Measurements from ENCODE around the gene SCMH1. TPM values are rescaled to one million over a fixed set of nuclear protein-coding genes. Genes with fewer than 3 reads are reported as not detected.

The SCMH1 gene
- polyA plus RNA-seq, 3 donors: 35.6 to 37.8 (median 36.6) TPM

DNA sequence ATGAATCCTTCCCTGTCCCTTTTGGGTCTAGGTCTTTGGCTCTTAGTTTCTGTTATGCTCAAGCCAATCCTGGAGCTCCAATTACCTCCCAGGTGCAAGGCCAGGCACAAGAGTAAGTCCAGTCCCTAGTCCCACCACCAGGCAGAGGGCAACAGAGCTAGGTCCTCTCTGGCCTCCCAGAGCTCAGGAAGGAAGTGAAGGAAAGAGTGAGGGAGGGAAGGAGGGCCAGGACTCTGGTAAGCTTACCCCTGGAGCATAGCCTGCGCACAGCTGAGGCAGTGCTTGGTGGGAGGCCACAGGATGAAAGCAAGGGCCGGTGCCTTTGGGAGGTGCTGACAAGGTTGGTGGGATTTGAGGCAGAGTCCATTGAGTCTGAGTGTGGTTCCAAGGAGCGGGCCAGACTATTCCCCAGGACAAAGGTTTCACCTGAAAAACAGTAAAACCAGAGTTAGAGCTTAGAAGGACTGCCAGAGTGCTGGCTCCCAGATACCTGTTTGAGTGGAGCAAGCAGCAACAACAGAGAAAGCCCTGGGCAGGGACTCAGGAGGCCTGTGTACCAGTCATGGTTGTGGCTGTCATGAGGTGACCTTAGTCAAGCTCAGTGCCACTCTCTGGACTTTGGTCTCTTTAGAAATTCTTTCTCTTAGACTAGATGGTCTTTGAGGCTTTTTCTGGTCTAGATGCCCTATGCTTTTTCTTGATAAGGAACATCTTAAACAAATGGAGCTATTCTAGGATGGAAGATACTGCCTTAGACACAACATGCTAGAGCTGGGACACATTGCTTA lies 204.8 kb downstream of the SCMH1 start:
- DNase-seq (ENCODE audit: low read depth in 3 of 3, low spot score in 2 of 3): no peak

DNA sequence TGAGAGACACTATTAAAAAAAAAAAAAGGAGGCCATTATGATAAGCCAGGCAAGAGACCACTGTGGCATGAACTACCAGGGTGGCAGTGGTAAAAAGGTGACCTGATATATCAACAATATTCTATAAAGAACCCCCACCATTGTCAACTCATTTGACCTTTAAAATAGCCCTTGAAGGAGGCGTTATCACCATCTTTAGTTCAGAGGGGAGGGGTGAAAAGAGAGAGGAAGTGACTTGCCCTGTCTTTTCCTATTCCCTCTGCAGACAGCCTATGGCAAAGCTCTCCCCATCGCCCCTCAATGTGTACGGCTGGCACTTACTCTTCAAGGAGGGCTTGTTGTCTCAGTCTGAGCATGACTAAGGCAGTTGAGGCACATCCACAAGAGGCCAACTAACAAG lies 208.8 kb downstream of the SCMH1 start:
- DNase-seq (ENCODE audit: low read depth in 3 of 3, low spot score in 2 of 3): no peak

DNA sequence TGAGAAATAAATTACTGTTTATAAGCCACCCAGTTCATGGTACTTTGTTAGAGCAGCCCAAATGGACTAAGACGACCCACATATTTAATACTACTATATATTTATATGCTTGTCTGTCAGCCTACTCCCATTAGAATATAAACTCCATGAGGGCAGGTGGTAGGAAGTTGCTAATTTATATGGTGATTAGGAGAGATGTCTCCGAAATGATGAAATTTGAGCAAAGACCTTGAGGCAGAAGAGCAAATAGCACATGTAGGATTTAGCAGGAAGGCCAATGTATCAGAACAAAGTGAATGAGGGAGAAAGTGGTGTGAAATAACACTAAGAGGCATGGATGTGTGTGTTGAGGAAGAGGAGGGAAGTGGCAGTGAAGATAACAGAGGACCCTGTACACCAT lies 210.0 kb downstream of the SCMH1 start:
- no peak for DNase-seq (ENCODE audit: low read depth in 3 of 3, low spot score in 2 of 3)

GRCh38 chr1:41030872-41031616 lies 211.1 kb downstream of the SCMH1 start:
- no peak for DNase-seq (ENCODE audit: low read depth in 3 of 3, low spot score in 2 of 3)

DNA sequence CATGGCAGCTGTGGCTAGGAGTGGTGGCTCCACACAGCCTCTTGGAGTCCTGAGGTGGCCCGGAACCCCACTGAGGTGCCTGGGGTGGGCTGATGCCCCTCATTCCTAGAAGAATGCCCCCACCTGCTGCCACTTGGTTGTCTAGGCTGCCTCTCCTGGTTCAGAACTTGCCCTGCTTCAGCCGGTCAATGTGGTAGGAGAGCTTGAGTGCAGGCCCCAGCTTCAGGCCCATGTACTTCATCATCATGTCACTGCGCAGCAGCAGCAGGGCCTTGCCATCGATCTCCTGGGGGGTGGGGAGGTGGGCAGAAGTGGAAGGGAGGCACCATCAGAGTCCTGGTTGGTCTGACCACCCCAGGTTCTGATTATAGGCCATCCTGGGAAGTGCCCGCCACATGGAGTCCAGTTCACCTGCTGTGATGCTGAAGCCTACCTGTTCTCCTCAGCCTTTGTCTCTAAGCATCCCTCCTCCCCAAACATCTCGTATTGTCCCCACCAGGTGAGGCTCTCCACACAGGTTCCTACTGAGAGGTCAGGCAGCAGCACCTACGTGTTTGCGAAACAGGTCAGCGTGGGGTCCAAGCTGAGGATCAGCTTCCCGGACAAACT lies 214.0 kb downstream of the SCMH1 start:
- no peak for DNase-seq (ENCODE audit: low read depth in 3 of 3, low spot score in 2 of 3)

- no peak for DNase-seq (ENCODE audit: low read depth in 3 of 3, low spot score in 2 of 3)
Measured at GRCh38 chr1:41025979-41026819, 215.9 kb downstream of the SCMH1 start.

- no peak for DNase-seq (ENCODE audit: low read depth in 3 of 3, low spot score in 2 of 3)
Measured at GRCh38 chr1:41024953-41025352, 217.2 kb downstream of the SCMH1 start.

DNA sequence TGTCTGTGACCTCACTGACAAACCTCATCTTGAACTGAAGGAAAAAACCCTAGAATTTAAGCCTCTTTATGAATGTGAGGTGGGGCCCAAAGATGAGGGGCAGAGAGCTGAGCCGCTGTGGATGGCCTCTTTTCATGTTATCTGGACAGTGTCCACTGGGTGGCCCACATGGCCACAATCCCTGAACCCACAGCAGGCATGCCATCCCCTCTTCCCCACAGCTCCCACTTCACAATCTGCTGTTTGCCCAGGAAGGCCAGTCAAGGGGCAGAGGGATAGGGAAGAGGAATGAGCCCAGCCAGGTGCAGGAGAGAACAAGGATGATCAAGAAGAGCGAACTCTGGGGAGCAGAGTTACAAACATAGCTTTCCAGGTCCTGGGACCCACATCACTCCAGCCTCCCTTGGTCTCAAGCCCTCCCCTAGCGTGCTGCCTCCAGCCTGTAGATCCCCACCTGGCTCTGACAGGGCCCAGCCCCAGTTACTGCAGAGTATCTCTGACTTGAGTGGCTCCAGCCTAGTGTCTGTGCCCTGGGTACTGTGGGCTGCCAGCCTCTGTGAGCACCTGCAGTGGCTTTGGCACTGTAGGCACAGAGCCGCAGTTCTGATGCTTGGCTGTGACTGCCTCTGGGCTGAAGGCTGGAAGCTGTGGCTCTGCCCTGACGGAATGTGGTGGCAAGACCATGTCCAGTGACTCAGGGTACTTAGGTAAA lies 218.7 kb downstream of the SCMH1 start:
- no peak for DNase-seq (ENCODE audit: low read depth in 3 of 3, low spot score in 2 of 3)

DNA sequence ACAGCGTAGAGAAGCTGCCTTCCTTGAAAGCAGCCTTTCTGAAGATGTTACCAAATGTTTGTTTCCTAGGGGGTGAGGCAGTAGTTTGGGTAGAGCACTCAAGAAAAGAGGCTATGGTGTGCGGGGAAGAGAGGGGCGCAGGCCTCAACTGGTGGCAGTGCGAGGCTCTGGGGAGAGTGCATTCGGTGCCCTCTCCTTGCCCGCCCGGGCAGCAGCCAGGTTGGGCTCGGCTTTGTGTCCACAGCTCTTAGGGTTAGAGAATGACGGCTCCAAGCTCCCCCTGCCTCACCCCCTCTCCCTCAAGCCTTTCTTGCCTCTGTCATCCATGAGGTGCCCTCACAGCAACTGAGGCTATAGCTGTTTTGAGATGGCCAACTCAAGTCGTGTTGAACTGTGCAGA lies 219.7 kb downstream of the SCMH1 start:
- no peak for DNase-seq (ENCODE audit: low read depth in 3 of 3, low spot score in 2 of 3)

- peak; percentile 16 to 41 (median 30) for DNase-seq (ENCODE audit: low read depth in 3 of 3, low spot score in 2 of 3)
Measured at GRCh38 chr1:41021526-41022308, 220.4 kb downstream of the SCMH1 start, which contains the start of gene SLFNL1. Gene SLFNL1 (minus strand): TSS chr1:41021725. CDS start chr1:41020660, 1,065 bp downstream.

- no peak for DNase-seq (ENCODE audit: low read depth in 3 of 3, low spot score in 2 of 3)
Measured at GRCh38 chr1:41020654-41021053, 221.5 kb downstream of the SCMH1 start.

GRCh38 chr1:41020109-41020576 lies 222.0 kb downstream of the SCMH1 start:
- no peak for DNase-seq (ENCODE audit: low read depth in 3 of 3, low spot score in 2 of 3)

DNA sequence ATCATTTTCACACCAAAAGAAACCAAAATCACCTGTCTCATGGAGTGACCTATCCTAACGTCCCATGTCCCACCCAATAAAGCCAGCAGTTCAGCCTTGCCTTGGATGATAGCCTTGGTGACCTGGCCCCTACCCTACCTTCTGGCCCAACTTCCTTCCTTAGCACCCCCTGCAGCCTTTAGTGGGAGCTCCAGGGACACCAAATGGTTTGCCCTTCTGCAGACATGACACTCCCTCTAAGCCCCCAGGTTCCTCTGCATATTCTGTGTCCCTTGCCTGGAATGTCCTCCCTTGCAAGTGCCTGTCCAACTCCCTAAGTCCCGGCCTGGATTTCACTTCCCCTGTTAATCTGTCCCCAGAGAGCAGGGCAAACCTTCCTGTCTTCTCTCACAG lies 222.8 kb downstream of the SCMH1 start:
- no peak for DNase-seq (ENCODE audit: low read depth in 3 of 3, low spot score in 2 of 3)

DNA sequence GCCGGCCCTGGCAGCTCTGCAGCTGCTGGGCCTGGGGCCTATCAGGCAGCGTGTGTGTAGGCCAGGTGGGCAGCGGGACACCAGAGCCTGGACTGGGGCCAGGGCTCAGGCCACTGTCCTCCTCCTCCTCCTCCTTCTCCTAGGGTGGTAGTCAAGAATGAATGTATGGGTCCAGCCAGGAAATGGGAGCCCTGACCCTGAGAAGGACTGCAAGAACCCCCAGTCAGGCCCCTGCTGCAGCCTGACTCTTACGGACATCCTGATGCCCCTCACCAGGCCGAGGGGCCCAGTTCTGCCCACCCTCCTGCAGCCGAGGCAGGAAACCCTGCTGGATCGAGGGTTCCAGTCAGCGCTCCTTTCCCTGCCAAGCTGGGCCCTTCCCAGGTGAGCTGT lies 224.1 kb downstream of the SCMH1 start:
- no peak for DNase-seq (ENCODE audit: low read depth in 3 of 3, low spot score in 2 of 3)

DNA sequence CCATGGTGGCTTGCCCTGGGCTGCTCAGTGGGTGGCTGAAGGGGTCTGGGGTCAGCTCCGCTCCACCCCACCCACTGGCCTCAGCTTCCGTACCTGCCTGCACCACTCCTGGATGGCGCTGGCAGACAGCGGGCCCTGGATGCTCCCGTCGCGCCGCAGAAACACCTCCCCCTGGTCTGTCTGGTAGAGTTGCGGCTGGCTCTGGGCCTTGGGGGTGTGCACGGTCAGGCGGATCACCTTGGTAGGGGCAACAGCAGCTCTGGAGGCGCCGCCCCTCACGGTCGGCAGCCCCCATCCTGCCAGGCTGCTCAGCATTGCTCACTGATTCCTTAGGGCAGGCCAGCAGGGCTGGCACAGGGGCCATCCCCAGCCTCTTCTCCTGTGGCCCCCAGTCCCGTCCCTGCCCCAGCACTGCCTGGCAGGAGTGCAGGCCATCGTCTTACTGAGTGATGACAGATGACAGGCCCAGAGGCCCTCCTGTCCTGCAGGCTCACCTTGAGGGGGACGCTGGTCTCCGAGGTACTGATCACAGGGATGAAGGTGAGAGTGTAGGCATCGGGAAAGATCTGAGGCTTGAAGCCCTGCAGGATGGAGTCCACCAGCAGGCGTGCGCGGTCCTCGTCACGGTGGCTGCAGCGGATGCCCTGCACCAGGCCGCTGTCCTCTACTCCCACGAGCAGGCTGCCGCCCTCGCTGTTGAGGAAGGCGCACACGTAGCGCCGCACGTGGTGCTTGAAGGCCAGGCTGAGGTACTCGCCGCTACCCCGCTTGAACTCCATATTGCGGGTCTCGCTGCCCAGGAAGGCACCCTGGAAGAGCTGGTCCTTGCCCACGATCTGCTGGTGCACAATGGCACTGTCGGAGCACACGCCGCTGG lies 224.7 kb downstream of the SCMH1 start:
- no peak for DNase-seq (ENCODE audit: low read depth in 3 of 3, low spot score in 2 of 3)

- no peak for DNase-seq (ENCODE audit: low read depth in 3 of 3, low spot score in 2 of 3)
Measured at GRCh38 chr1:41015897-41016470, 226.1 kb downstream of the SCMH1 start.

- no peak for DNase-seq (ENCODE audit: low read depth in 3 of 3, low spot score in 2 of 3)
Measured at GRCh38 chr1:41015281-41015896, 226.7 kb downstream of the SCMH1 start.
